ENCODE results near the gene ZSWIM8.
"Not testable (repeated sequence)": the region's sequence is repeated elsewhere in the genome, so short reads cannot be mapped to it uniquely, and the experiment has no call there.

ZSWIM8 gene

GRCh38 chr10:73785211-73785720 is at the start of gene ZSWIM8:
Gene ZSWIM8, plus strand, starts transcription at chr10:73785606. Its CDS starts 273 bp downstream, at chr10:73785879.
- peak; percentile 70 for DNase-seq (ENCODE audit: low read depth in 2 of 2)

GRCh38 chr10:73740501-73741254 is 44.7 kb upstream of the ZSWIM8 start:
- not testable (repeated sequence) for DNase-seq (ENCODE audit: low read depth in 2 of 2)

GRCh38 chr10:73742454-73742734 is 43.0 kb upstream of the ZSWIM8 start:
- DNase-seq (ENCODE audit: low read depth in 2 of 2) = no peak

GRCh38 chr10:73743327-73743904 is 42.0 kb upstream of the ZSWIM8 start:
- no peak for DNase-seq (ENCODE audit: low read depth in 2 of 2)

- peak; percentile 89 to 93 for DNase-seq (ENCODE audit: low read depth in 2 of 2)
Measured at GRCh38 chr10:73743905-73744663, 41.3 kb upstream of the ZSWIM8 start, which contains the start of gene SEC24C. Gene SEC24C, plus strand, starts transcription at chr10:73744372. Its CDS starts 2,461 bp downstream, at chr10:73746833.

GRCh38 chr10:73744664-73744975 is 40.8 kb upstream of the ZSWIM8 start:
- peak; percentile 34 to 56 for DNase-seq (ENCODE audit: low read depth in 2 of 2)

GRCh38 chr10:73746721-73747120 is 38.7 kb upstream of the ZSWIM8 start:
- DNase-seq (ENCODE audit: low read depth in 2 of 2) = no peak

- DNase-seq (ENCODE audit: low read depth in 2 of 2) = no peak
Measured at GRCh38 chr10:73750819-73751218, 34.6 kb upstream of the ZSWIM8 start.

- no peak for DNase-seq (ENCODE audit: low read depth in 2 of 2)
Measured at GRCh38 chr10:73756183-73756582, 29.2 kb upstream of the ZSWIM8 start.

- no peak for DNase-seq (ENCODE audit: low read depth in 2 of 2)
Measured at GRCh38 chr10:73758704-73759511, 26.5 kb upstream of the ZSWIM8 start.

GRCh38 chr10:73759512-73760115 is 25.8 kb upstream of the ZSWIM8 start:
- DNase-seq (ENCODE audit: low read depth in 2 of 2) = no peak

- DNase-seq (ENCODE audit: low read depth in 2 of 2) = no peak
Measured at GRCh38 chr10:73761781-73762180, 23.6 kb upstream of the ZSWIM8 start.

GRCh38 chr10:73762915-73763314 is 22.5 kb upstream of the ZSWIM8 start:
- DNase-seq (ENCODE audit: low read depth in 2 of 2) = no peak

- DNase-seq (ENCODE audit: low read depth in 2 of 2) = no peak
Measured at GRCh38 chr10:73763343-73763742, 22.1 kb upstream of the ZSWIM8 start.

GRCh38 chr10:73765066-73765465 is 20.3 kb upstream of the ZSWIM8 start:
- no peak for DNase-seq (ENCODE audit: low read depth in 2 of 2)

- DNase-seq (ENCODE audit: low read depth in 2 of 2) = peak; percentile 40 to 45
Measured at GRCh38 chr10:73768881-73769280, 16.5 kb upstream of the ZSWIM8 start.

GRCh38 chr10:73769396-73769795 is 16.0 kb upstream of the ZSWIM8 start:
- DNase-seq (ENCODE audit: low read depth in 2 of 2) = no peak

GRCh38 chr10:73771722-73772280 is 13.6 kb upstream of the ZSWIM8 start:
- DNase-seq (ENCODE audit: low read depth in 2 of 2) = peak; percentile 55 to 71

- peak; percentile 56 to 76 for DNase-seq (ENCODE audit: low read depth in 2 of 2)
Measured at GRCh38 chr10:73772281-73773151, 12.9 kb upstream of the ZSWIM8 start.
